HepG2 (cell line): Measurements from ENCODE around the gene CLDN7.

Experiments
- NAIF1 ChIP-seq: sonication (generic); formaldehyde crosslinking; IDR thresholded peaks from 2 replicates; pipeline ENCODE4 v1.5.0; 2020; ENCODE audit warnings: mild to moderate bottlenecking, missing genetic modification reagents, borderline replicate concordance
- TF ChIP-seq, protein P1 (sequence below): sonication (generic); formaldehyde crosslinking; IDR thresholded peaks from 2 replicates; pipeline ENCODE4; 2020; ENCODE audit warnings: missing genetic modification reagents, mild to moderate bottlenecking, borderline replicate concordance

DNA sequence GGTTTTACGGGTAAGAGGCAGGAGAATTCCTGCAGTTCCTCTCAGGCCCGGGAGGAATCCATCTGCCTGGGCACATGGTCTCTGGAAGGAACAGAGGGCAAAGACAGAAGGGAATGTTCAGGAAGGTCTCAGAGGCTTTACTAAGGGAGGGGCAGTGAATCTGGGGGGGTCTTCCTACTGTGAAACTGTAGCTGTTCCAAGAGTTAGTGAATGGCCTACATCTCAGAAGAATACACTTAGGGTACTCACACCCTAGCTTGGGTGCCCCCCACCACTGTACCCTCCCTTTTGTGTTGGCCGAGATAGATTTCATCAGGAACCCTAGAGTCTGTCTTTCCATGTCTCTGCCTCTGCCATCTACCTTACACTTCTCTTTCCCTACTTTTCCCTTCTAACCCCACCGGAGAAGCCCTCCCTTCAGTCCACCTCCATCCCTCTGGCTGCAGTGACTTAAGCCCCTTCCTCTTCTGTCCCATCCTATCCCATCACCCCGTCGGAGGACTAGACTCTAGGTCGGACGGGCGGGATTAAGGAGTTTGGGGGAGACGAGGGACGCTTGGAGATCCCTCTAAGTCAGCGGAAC, 43.0 kb downstream of the CLDN7 start:
- no peak for TF ChIP-seq NAIF1
- TF ChIP-seq, protein P1, sequence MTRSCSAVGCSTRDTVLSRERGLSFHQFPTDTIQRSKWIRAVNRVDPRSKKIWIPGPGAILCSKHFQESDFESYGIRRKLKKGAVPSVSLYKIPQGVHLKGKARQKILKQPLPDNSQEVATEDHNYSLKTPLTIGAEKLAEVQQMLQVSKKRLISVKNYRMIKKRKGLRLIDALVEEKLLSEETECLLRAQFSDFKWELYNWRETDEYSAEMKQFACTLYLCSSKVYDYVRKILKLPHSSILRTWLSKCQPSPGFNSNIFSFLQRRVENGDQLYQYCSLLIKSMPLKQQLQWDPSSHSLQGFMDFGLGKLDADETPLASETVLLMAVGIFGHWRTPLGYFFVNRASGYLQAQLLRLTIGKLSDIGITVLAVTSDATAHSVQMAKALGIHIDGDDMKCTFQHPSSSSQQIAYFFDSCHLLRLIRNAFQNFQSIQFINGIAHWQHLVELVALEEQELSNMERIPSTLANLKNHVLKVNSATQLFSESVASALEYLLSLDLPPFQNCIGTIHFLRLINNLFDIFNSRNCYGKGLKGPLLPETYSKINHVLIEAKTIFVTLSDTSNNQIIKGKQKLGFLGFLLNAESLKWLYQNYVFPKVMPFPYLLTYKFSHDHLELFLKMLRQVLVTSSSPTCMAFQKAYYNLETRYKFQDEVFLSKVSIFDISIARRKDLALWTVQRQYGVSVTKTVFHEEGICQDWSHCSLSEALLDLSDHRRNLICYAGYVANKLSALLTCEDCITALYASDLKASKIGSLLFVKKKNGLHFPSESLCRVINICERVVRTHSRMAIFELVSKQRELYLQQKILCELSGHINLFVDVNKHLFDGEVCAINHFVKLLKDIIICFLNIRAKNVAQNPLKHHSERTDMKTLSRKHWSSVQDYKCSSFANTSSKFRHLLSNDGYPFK (CRISPR knock-in tag): no peak
